Measurements from ENCODE around the gene HSDL2.
"Not testable (repeated sequence)": the region's sequence is repeated elsewhere in the genome, so short reads cannot be mapped to it uniquely, and the experiment has no call there.

Gene HSDL2

DNA sequence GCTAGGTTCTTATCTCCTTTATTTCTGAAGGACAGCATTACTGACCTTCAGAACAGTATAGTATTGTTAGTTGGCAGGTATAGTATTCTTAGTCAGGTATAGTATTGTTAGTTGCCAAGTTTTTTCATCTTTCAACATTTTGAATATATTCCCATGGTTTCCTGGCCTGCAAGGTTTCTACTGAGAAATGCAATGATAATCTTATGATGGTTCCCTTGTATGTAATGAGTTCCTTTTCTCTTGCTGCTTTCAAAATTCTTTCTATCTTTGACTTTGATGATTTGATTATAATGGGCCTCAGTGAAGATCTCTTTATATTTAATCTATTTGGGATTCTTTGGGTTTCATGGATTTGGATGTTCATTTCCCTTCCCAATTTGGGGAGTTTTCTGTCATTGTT is 12.4 kb upstream of the HSDL2 start:
- DNase-seq, result no peak

DNA sequence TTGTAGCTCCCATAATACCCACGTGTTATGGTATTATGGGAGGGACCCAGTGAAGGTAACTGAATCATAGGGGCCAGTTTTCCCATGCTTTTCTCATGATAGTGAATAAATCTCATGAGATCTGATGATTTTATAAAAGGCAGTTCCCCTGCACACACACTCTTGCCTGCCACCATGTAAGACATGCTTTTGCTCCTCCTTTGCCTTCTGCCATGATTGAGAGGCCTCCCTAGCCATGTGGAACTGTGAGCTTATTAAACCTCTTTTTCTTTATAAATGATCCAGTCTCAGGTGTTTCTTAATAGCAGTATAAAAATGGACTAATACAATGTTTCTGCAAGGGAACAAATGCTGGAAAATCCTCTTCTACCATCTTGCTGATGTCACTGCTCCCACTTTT is 10.1 kb upstream of the HSDL2 start:
- no peak for DNase-seq

DNA sequence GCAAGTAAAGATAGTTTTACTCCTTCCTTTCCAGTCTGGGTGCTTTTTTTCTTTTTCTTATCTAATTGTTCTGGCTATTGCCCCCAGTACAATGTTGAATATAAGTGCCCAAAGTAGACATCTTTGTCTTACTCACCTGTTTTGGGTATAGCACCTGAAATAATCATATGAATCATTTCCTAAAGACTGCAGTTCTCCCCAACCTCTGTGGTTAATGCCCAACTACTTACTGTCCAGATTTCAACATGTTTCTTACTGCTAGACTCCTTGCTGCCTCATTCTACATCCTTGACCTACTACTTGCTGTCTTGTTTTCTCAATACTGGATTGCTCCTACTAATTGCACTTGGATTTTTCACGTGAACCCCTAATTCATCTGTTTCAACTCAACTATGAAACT is 8.8 kb upstream of the HSDL2 start:
- DNase-seq, result no peak

DNA sequence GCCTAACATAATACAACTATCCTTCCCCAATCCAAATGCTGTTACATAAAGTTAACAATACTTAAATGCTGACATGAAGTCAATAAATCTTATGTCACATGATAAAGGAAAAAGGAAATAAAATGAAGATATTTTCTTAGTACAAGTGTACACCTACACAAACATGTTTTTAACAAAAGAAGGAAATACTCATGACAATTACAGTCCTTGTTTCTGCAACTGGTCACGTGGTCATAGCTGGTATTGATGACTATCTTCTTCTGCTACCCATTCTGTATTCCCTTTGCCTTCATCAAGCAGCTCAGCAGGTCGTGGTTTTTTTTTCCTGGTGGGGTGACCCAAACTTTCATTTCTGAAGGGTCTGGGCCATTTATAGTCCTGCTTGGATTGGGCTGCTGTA is 6.2 kb upstream of the HSDL2 start:
- DNase-seq, result not testable (repeated sequence)

DNA sequence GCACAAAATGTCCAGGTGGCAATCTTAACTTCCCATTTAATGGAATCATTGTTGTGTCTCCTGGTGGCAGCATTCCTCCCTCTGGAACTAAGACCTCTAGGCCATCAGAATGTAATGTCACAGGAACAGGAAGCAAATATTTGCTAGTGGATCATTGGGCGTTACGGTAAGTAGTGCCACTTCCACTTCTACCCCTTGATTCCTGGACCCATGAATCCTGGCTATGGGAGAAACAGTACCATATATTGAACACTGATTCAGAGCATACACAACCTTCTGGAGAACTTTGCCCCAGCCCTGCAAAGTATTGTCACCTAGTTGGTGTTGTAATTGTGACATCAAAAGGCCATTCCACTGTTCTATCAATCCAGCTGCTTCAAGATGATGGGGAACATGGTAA is 5.7 kb upstream of the HSDL2 start:
- not testable (repeated sequence) for DNase-seq

DNA sequence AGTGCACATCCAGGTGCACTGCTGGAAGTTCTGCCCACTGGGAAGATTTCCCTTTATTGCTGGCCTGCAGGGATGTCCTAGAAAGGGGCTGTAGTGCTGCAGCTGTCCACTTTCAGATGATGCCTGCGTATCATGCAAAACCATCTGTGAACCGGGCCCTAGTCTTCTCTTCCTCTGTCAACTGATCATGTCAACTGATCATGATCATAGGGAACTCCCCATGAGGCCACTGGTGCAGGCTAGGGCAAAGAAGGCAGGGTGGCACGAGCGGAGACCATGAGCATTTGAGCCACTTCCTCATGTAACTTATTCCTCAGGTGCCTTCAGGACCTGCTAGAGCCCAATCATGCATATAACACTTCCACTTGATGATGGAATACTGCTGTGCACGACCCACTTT is 4.5 kb upstream of the HSDL2 start:
- no peak for DNase-seq

DNA sequence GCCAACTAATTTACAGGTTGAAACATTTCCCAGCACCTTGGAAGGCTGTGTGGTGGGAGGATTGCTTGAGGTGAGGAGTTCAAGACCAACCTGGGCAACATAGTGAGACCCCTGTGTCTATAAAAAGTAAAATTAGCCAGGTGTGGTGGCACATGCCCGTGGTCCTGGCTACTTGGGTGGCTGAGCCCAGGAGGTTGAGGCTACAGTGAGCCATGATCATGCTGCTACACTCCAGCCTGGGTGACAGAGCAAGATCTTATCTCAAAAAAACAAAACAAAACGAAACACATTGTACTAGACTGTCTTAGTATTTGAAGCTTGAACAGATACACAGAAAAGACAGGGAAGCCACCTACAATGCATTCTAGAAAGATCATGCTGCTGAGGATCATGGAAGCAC is 2.8 kb upstream of the HSDL2 start:
- no peak for DNase-seq

DNA sequence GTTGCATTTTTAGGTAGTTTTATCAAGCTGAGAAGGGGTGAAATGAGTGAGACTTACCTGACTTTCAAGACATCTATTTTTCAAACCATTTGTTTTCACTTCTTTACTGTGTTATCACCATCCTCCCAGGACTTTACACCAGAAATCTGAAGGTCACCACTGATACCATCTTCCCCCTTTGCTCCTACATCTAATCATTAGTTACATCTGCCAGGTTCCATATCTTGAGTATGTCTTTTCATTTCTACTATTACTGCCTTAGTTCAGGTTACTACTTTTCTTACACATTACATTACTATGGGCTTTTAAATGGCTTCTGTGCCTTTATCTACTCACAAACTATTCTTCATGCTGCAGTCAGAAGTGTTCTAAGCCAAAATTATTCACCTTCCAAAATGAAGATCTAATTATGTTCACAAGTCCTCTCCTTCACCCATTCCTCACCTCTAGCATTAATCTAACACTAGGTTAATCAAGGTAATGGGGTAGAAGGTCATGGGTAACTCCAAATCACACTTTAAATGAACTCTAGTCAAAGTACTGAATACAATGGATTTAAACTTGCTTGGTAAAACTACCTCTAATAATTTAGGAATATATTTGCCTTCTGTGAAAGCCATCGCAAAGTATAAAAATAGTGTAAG is 2.1 kb upstream of the HSDL2 start:
- DNase-seq, result no peak

DNA sequence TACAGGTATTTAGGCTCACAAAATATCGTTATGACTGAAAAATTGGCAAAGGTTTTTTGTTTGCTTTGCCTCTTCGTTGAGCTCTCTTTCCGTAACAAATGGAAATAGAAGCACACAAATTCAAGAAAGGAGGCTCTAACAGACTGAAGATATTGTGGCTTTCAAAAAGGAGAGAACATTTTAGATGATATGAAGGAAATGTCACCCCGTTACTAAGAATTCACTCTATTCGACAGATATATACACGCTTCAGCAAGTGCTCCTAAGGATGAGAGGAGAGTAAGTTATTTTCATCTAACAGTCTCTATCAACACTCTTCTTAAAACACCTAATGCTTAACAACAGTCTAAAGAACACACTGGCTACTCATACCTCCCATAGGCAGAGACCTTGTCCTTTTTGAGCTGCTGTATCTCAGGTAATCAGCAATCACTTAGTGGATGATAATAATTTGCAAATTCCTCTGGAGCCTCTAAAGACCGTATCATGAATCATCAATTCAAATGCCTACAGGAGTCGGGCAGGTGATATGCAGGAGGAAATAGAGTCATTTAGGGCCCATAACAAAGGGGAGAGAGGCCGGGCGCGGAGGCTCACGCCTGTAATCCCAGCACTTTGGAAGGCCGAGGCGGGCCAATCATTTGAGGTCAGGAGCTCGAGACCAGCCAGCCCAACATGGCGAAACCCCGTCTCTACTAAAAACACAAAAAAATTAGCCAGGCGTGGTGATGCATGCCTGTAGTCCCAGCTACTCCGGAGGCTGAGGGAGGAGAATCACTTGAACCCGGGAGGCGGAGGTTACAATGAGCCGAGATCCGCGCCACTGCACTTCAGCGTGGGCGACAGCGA is 1.4 kb upstream of the HSDL2 start:
- DNase-seq, result no peak

DNA sequence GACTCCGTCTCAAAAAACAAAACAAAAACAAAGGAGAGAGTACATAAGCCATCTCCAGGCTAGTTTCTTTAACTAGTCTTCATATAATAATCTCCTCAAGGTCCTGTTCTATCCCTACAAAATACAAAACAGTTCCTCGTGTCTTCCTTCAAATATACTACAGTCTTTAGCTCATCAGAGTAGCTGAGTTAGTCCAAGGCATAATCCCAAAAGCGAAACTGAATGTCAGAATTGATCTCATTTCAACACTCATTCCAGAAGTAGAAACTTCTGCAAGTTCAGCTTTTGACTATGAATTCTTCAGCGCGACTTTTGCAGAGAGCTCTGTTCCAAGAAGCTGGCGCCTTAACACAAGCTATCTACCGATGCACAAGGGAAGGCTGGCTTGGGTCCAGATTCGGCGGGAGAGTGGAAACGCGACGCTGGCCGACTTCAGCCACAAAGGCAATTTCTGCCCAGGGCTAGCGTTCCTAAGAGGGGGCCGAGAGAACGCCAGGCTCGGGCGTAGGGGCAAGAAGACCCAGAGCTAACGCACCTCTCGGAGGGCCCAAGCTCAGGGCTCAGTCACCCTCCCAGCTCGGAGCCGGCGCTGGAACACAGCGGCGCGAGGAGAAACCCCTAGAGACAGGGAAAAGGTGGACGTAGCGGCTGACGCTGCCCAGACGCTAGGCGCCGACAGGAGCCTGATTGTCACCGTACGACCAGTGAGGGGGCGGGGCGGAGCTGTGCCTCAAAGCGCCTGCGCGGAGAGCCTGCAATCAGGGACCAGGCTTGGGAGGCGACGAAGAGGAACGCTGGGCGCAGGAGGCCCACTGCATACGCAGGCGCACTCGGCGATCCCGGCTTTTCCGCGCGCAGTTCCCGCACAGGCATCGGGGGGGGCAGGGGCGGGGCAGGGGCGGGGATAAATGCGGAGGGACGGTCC is 469 bp upstream of the HSDL2 start:
- DNase-seq, result peak; percentile 88

DNA sequence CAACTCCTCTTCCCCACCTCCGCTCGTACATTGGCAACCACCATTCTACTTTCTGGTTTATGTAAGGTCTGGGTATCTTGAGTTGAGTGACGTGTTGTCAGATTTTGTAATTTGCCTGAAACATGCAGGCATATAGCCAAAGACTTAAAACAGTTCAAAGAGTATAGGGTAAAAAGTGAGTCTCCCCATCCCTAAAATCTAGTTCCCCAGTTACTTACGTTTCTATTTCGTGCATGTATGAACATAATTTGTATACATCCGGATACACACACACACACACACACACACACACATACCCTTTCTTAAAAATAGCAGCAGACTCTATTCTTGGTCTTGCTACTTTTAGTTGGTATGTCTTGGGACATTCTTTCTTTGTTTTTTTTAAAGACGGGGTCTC is 915 bp downstream of the HSDL2 start:
- DNase-seq, result no peak

DNA sequence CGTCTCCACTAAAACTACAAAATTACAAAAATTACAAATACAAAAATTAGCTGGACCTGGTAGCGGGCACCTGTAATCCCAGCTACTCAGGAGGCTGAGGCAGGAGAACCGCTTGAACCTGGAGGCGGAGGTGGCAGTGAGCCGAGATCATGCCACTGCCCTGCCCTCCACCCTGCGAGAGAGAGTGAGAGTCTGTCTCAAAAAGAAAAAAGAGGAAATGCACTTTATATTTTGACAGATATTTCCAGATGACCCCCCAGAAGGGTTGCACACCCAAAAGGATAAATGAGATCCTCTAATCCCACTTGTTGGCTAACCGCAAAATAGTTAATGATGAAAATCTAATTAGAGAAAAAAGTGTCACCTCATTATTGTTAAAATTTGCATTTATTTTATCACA is 2.2 kb downstream of the HSDL2 start:
- no peak for DNase-seq

DNA sequence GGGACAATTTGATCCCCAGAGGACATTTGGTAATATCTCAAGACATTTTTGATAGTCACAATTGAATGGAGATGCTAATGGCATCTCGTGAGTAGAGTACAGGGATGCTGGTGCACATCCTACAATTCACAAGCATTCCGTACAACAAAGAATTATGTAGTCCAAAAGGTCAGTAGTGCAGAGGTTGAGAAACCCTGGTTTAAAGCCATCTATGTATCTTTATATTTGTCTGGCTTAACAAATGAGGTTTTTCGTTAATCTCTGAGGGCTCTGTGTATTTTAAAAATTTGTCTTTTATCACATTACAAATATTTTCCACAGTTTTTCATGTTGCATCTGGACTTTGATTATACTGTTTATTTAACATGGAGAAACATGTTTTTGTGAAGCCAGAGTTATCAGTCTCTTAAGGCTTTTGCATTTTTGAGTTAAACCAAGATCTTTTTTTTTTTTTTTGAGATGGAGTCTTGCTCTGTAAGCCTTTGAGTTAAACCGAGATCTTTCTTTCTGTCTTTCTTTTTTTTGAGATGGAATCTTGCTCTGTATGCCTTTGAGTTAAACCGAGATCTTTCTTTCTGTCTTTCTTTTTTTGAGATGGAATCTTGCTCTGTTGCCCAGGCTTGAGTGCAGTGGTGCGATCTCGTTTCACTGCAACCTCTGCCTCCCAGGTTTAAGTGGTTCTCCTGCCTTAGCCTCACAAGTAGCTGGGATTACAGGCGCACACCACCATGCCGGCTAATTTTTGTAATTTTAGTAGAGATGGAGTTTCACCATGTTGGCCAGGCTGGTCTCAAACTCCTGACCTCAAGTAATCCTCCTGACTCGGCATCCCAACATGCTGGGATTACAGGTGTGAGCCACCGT is 2.8 kb downstream of the HSDL2 start:
- no peak for DNase-seq

DNA sequence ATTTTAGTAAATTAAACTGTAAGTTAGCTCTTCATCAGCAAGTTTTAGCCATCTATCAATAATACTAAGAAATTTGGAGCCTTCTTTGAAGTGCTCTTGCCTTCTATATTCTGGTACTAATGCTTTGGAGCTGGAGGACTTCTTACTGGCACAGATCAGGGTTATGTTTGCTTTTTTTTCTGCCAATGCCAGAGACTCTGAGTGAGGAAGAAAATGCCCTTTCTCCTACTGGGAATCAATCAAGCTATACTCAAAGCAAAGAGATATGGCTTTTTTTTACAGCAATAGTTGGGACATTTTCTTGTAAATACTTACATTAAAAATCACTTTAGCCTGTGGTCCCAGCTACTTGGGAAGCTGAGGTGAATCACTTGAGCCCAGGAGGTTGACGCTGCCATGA is 4.3 kb downstream of the HSDL2 start:
- no peak for DNase-seq

DNA sequence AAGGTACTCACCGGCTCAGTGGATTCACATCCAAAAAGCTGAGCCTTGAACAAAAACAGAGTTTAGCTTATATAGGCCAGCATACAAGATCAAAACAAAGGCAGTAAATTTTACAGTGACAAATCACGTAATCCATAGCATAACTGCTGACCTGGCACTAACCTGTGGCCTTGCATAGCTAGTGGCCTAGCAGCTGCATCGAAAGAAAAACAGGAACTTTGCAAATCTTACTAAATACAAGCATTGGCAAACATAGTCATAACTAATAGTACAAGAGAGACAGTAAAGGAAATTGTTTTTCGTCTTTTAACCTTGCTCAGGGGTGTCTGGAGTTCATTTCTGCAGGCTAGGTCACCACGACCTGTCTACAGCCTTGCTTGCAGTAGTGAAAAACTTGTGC is 4.8 kb downstream of the HSDL2 start:
- DNase-seq, result peak; percentile 17

DNA sequence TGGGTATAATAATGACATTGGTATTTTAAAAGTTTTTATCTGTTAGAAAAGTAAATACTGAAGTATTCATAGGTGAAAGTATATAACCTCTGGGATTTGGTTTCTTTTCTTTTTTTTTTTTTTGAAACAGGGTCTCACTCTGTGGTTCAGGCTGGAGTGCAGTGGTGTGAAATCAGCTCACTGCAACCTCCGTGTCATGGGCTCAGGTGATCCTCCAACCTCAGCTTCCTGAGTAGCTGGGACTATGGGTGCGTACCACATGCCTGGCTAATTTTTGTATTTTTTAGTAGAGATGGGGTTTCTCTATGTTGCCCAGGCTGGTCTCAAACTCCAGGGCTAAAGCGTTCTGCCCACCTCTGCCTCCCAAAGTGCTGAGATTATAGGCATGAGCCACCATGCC is 7.2 kb downstream of the HSDL2 start:
- no peak for DNase-seq

DNA sequence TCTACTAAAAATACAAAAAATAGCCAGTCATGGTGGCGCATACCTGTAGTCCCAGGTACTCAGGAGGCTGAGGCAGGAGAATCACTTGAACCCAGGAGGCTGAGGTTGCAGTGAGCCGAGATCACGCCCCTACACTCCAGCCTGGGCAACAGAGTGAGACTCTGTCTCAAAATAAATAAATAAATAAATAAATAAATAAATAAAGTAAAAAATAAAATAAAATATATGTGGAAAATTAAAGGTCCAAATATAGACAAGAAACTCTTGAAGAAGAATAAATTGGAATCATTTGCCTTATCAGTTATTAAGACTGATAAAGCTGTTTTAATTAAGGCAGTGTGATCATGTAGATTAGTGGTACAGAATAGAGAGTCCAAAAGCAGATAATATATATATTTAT is 10.0 kb downstream of the HSDL2 start:
- DNase-seq, result not testable (repeated sequence)

DNA sequence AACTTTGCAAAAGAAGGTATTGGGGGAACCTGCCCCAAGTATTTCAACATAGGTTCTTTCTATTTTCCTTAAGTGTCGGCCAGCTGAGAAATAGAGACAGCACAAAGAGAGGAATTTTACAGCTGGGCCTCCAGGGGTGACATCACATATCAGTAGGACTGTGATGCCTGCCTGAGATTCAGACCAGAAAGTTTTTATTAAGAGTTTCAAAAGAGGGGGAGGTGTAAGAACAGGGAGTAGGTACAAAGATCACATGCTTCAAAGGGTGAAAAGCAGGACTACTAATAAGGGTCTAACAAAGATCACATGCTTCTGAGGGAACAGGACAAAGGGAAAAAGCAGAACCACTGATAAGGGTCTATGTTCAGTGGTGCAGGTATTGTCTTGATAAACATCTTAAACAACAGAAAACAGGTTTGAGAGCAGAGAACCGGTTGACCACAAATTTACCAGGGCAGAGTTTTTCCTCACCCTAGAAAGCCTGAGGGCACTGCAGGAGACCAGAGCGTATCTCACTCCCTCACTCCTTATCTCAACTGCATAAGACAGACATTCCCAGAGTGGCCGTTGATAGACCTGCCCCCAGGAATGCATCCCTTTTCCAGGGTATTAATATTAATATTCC is 12.1 kb downstream of the HSDL2 start:
- not testable (repeated sequence) for DNase-seq

DNA sequence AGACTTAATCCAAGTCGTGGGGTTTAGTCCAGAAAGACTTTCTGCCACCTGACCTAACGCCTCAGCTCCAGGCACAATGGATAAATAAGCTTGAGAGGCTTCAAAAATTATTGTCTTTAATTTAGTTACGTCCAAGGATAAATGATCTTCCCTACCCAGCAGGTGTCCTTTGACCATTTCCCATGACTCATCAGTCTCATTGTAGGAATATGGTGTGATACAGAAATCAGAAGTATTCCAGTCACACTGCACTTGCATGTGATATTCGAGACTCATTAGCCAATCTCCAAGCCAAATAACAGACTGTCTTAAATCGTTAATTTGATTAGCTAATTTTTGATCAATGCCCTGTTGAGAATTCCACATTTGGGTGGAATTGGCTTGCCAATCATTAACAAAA is 13.2 kb downstream of the HSDL2 start:
- DNase-seq, result not testable (repeated sequence)

DNA sequence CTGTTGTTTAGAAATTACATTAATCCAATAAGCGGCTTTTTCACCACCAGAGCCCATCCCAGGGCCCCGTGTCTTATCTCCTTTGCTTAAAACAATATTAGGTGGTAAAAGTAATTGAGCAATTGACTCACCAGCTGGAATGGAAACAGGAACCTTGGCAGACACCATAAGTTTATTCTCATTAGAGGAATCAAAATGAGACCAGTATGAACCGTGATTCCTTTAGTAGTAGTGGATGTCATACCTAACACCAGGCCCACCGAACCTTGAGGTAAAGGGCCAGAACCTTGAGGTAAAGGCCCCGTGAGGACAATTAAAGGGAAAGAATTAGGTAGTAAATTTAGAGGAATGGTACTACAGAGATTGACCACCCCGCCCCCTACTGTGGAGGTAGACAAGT is 16.5 kb downstream of the HSDL2 start:
- DNase-seq, result no peak

DNA sequence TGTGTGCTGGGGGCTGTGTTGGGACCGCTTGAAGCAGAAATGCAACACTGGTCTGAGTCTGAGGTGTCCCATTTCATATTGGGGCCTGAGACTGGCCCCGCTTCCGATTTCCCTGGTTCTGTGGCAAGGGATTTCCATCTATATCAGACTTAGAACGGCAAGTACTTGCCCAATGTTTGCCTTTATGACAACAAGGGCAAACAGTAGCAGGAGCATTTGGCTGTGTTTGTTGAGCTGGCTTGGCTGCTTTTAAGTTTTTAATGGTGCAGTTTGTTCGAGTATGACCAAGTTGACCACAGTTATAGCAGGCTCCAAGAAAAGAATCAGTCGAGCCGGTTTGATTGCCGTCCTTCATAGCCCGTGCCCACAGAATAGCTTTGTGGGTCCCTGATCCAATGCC is 17.0 kb downstream of the HSDL2 start:
- DNase-seq, result no peak

DNA sequence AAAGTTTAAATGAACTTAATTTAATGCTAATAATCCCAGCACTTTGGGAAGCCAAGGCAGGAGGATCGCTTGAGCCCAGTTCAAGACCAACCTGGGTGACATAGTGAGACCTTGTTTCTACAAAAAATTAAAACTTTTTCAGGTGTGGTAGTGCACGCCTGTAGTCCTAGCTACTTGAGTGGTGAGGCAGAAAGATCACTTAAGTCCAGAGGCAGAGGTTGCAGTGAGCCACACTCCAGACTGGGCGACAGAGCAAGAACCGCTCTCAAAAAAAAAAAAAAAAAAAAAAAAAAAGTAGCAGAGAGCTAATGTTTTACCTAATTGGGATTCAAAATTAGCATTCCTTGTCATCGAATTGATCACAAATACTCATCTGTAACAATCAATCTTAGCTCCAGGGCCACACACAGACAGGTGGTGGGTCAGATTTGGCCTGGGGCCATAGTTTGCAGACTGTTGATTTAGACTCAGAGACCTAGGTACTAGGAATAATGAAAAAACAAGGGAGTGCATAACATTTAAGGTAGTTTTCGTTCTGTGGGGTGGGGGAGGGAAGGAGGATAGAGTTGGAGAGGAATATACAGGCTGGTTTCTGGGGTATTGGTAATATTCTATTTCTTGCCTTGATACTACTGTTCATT is 21.4 kb downstream of the HSDL2 start:
- no peak for DNase-seq

Measured in SIG-M5 (cell line).